Stimulated activated CD8-positive, alpha-beta memory T cell treated with anti-CD3 and anti-CD28 coated beads, Interleukin-7, amount 100 ng/mL, for 1 hour (primary cell): ENCODE data around the gene PIANP.
A peak's percentile ranks its signal among the peaks of the same experiment; 100 is the strongest.
"Not testable (repeated sequence)": the region's sequence is repeated elsewhere in the genome, so short reads cannot be mapped to it uniquely, and the experiment has no call there.

Experiments
- DNase-seq, 2 donors: peaks; one replicate each; pipeline ENCODE4 v3.0.0-alpha.2; 2020; ENCODE audit warnings: low read depth in 2 of 2

The PIANP gene, protein sequence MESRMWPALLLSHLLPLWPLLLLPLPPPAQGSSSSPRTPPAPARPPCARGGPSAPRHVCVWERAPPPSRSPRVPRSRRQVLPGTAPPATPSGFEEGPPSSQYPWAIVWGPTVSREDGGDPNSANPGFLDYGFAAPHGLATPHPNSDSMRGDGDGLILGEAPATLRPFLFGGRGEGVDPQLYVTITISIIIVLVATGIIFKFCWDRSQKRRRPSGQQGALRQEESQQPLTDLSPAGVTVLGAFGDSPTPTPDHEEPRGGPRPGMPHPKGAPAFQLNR

DNA sequence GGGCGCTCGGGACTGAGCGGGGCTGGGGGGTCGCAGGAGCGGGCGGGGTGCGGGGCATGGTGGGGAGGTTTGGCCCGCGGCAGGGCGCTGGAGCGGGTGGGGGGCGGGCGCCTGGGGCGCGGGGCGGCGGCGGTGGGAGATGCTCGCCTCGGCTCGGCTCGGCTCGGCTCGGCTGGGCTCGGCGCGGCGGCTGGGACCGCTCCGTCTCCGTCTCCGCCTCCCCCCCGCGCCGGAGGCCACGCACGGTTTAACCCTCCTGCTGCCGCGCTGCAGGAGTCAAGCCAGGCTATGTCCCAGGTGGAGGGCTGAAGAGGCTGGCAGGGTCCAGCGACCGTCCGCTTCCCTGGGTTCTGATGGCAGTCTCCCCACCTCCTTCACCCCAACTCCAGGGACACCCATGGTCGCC, at the start of gene PIANP:
TSS of gene PIANP (minus strand) at position 170 of the 406 bp plus-strand sequence. CDS start 2,754 bp downstream, outside the sequence.
- no peak for DNase-seq

DNA sequence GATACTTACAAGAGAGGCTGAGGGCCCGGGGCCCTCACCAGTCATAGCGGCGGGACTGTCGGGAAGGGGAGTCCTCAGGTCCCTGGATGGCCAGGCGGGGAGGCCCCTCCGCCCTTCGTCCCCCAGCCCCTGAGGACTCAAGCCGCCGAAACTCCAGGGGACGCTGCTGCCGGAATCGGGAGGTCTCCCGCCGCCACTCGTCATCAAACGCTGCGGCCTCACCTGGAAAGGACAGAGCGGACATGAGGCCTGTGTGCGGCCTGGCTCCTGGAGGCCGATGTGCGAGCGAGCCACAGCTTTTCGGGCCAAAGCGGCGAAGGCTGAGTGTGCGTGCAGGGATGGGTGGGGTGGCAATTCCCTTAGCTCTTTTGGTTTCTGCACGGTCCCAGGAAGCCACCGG, 48.1 kb upstream of the PIANP start:
- DNase-seq: no peak

DNA sequence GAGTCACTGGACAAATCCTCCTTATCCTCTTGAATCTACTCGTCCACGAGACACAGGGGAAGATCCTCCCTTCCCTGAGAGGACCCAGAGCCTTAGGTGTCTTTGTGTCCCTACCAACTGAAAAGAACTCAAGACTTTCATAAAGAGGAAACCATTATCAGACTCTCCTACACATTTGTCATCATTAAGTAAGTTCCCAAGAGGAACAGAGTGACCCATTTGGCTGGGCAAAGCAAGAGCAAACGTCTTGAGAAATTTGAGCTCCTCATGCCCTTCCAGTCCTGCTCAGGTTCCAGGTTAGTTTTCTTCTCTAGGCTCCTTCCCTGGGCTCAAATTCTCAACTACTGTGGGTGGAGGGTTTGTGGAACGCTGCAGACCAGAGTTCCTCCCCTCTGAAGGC, 46.6 kb upstream of the PIANP start:
- DNase-seq: no peak

DNA sequence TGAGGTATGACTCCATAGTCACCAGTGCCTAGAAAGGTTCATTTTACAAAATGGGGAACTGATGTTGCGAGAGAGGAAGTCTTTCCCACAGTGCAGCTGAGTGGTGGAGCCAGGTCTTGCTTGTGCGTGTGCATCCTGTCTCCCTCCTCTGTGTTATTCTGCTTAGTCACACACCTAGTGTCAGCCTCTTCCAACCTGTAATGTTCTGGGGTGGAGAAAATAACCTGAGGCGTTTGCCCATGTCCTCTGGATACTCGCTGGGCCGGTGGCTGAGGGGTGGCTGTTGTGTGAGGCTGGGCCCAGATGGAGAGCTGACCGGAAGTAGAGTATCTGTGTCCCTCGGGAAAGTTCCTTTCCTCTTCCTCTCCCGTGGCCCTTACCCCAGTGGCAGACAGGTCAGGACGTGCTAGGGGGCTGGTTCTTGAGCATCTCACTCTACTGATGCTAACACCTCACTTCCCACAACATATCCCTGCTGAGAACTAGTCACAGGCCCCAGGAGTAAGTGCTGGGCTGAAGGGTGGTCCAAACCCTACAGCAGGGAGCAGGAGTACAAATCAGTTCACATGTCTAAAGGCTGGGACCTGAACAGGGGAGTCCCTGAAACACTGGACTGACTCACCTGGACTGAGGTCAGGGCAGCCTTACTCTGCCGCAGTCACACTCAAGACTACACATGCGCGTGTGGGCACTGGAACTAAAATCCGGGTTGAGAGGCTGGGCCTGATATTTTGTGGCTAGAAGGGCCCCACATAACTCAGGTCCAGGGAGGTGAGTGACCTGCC, 45.3 kb upstream of the PIANP start:
- DNase-seq: no peak

DNA sequence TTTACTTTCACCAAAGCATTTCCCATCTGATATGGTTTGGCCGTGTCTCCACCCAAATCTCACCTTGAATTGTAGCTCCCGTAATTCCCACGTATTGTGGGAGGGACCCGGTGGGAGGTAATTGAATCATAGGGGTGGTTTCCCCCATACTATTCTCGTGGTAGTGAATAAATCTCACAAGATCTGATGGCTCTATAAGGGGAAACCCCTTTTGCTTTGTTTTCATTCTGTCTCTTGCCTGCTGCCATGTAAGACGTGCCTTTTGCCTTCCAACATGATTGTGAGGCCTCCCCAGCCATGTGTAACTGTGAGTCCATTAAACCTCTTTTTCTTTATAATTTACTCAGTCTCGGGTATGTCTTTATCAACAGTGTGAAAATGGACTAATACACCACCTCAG, 42.7 kb upstream of the PIANP start:
- not testable (repeated sequence) for DNase-seq

DNA sequence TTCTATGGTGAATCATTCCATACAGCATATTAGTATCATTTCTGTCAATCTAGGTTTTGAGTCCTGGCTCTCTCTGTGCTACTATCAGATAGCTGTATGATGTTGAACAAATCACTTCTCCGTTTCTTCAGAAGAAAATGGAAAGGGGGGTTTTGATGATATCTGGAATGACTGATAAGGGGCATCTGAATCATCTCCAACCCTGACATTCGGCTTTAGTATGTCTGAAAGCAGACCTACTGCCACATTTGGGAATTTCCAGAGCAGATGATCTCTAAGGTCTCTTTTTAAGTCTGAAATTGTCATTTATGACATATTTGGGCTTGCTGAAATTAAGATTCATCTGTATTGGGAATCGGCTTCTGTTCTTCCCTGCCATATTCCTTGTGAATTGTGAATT, 42.2 kb upstream of the PIANP start:
- DNase-seq: no peak

DNA sequence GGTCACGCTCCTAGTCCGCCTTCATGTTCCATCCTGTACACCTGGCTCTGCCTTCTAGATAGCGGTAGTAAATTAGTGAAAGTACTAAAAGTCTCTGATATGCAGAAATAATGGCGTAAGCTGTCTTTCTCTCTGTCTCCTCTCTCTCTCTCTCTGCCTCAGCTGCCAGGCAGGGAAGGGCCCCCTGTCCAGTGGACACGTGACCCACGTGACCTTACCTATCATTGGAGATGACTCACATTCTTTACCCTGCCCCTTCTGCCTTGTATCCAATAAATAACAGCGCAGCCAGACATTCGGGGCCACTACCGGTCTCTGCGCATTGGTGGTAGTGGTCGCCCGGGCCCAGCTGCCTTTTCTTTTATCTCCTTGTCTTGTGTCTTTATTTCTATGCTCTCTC, 41.5 kb upstream of the PIANP start:
- not testable (repeated sequence) for DNase-seq

DNA sequence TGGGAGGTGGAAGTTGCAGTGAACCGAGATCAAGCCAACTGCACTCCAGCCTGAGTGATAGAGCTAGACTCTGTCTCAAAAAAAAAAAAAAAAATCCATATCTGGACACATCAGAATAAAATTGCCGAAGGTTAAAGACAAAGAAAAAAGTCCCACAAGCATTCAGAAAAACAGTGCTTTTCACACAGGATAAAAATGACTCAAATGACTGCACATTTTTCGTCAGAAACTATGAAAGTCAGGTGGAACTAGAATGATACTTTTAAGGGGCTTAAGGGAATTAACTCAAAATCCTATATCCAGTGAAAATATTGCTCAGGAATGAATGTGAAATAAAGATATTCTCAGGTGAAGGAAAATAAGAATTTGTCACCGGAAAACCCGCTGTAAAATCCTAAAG, 36.1 kb upstream of the PIANP start:
- DNase-seq: no peak

DNA sequence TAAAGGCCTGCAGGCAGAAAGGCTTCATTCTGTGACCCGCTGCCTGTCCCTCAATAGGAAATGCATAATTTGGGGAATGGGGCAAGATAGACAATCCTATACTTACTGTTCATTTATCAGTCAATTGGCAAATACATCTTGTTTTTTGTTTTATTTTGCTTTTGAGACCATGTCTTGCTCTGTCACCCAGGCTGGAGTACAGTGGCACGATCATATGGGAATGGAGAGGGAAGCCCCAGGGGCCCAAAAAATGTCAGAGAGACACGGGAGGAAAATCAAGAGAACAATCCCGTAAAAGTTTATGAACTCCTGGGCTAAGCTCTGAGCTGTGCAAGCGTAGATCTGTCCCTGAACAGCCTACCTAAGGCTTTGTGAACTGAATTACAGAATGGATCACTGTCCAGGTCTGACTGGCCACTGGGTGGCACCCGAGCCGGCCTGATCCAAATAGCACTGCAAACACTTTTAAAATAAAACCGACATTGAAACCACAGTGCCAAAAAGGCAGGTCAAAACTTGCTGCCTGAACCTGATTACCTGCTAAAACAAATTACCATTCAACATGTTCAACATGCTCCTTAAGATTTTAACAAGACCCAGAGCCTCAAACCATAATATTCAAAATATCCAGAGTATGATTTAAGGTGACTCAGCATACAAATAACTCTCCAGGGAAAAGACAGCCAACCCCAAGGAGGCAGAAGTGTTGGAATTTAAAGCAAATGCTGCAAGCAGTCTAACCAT, 35.0 kb upstream of the PIANP start:
- DNase-seq: no peak

DNA sequence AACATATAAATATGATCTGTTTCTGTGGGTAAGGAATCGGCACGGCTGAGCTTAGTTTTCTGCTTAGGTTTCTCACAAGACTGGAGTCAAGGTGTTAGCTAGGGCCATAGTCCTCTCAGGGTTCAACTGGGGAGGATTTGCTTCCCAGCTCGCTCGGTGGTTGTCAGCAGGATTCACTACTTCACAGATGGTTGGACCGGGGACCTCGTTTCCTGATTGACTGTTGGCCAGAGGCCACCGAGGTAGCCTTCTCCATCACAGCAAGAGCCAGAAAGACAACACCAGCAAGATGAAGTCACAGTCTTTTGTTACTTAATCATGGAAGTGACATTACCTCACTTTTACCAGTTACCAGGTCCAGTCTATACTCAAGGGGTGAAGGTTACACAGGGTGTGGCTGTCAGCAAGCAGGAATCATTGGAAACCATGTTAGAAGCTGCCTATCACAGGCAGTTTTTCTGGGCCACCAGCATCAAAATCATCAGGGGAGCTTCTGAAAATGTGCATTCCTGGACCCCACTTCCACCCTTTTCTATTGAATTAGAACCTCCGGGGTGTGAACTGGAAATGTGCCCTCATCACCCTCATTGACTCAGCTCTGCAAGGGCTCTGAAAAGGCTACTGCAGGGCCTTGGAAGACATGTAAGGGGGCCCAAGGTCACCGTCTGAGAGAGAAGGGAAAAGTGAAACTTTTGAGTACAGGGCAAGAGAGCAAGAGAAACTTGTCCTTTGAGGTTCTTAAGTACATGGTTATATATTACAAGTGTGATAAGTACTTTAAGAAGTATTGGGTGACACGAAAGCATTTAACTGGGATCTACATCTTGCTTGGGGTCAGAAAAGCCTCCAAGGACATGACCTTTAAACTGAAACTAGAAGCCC, 34.1 kb upstream of the PIANP start:
- no peak for DNase-seq

DNA sequence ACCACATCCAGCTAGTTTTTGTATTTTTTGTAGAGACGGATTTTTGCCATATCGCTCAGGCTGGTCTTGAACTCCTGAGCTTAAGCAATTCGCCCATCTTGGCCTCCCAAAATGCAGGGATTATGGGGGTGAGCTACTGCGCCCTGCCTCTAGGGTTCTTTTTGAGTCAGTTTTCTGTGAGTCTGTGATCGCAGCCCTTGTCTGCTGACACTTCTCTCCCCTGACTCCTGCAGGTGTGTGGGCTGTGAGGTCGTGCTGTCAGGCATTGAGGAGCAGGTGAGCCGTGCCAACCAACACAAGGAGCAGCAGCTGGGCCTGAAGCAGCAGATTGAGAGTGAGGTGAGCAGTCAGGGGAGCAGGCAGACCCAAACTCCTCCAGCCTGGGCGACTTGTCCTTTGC, 29.6 kb upstream of the PIANP start:
- no peak for DNase-seq

DNA sequence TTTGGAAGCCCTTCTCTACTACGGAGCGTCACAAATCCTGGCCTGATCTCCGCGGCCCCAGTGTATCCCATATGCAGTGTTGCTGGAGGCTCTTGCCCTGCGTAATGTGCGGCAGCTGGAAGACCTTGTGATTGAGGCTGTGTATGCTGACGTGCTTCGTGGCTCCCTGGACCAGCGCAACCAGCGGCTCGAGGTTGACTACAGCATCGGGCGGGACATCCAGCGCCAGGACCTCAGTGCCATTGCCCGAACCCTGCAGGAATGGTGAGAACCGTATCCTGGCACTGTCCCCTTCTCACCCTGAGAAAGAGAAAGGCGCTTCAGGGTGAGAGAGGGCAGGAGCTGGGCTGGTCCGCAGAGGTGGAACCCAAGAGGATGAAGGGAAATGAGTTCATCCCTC, 28.6 kb upstream of the PIANP start:
- no peak for DNase-seq

DNA sequence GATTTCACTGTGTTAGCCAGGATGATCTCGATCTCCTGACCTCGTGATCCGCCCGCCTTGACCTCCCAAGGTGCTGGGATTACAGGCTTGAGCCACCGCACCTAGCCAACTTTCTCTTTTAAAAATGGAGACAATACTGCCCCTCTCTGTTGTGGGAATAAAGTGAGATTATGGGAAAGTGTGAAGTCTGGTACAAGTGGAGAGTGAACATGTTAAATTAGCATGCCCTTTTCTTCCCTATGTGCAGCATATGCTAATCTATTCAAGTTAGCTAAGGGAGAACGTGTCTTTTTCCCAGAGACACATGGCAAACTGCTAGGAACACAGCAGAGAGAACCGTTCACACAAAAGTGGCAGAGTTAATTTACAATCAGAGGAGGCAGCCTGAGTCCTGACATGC, 24.7 kb upstream of the PIANP start:
- no peak for DNase-seq

DNA sequence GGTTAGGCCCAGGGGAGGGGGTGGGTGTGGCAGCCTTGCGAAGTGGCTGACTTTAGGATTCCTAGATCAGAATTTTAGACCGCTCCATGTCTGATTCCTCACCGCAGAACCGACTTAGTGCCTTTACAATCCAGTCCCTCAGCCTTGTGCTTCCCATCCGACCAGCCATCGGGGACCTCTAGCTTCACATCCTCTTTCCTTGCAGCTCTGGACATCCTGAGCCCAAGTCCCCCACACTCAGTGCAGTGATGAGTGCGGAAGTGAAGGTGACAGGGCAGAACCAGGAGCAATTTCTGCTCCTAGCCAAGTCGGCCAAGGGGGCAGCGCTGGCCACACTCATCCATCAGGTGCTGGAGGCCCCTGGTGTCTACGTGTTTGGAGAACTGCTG, 23.8 kb upstream of the PIANP start:
- no peak for DNase-seq

DNA sequence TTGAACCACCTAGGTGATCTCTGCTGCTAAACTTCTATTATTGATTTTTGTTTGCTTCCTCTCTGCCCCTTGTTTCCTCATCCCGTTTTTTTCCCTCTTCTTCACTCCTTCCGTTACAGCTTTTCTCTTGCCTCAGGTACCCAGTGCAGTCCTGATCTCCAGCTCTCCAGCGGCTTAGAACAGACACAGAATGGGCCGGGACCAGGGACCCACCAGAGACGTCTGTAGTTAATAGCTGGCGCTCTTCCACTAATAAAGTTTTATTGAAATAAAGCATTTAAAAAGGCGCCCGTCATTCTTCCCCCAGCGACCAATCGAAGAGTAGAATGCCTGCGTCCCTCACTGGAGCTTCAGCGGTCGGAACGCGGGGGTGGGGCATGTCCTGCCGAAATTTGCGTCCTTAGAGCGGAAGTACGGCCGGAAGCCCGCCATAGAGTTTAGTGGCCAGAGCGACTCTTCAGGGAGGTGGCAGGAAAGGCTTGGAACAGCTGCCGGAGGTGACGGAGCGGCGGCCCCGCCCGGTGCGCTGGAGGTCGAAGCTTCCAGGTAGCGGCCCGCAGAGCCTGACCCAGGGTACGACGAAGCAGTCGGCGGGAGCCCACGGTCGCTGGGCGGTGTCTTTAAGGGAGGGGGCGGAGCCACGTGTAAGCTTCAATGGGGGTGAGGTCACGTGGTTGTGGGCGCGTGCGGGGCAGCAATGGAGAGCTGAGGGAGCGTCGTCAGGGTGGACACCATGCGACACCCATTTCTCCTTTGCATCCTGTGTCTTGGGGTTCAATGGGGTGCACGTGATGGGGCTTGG, 23.2 kb upstream of the PIANP start, which contains the start of gene COPS7A:
TSS of gene COPS7A (plus strand) at position 440 of the 802 bp plus-strand sequence. CDS start 611 bp downstream, outside the sequence.
- DNase-seq: peak; percentile 87 to 88

DNA sequence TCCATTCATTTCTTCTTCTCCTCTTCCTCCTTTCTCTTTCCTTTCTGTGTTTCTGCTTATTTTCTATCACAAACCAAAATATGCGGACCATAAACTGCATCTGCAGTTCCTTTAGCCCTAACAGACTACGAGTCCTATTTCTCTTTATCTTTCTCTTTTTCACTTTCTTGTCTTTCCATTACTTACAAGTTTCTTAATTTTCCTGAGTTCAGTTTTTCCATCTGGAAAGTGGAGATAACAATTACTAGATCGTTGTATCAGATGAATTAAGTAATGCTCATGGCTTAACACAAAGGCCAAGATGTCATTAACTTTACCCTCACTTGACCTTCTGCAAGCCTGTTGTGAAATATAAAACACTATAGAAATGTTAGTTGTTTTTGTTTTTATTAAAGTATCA, 22.2 kb upstream of the PIANP start:
- DNase-seq: no peak

DNA sequence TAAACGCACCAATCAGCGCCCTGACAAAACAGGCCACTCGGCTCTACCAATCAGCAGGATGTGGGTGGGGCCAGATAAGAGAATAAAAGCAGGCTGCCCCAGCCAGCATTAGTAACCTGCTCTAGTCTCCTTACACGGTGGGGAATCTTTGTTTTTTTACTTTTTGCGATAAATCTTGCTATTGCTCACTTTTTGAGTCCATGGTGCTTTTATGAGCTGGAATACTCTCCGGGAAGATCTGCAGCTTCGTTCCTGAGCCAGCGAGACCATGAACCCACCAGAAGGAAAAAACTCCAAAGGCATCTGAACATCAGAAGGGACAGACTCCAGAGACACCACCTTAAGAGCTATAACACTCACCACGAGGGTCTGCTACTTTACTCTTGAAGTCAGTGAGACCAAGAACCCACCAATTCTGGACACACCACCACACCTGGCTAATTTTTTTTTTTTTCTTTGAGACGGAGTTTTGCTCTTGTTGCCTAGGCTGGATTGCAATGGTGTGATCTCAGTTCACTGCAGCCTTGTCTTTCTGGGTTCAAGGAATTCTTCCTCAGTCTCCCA, 16.3 kb upstream of the PIANP start:
- no peak for DNase-seq

DNA sequence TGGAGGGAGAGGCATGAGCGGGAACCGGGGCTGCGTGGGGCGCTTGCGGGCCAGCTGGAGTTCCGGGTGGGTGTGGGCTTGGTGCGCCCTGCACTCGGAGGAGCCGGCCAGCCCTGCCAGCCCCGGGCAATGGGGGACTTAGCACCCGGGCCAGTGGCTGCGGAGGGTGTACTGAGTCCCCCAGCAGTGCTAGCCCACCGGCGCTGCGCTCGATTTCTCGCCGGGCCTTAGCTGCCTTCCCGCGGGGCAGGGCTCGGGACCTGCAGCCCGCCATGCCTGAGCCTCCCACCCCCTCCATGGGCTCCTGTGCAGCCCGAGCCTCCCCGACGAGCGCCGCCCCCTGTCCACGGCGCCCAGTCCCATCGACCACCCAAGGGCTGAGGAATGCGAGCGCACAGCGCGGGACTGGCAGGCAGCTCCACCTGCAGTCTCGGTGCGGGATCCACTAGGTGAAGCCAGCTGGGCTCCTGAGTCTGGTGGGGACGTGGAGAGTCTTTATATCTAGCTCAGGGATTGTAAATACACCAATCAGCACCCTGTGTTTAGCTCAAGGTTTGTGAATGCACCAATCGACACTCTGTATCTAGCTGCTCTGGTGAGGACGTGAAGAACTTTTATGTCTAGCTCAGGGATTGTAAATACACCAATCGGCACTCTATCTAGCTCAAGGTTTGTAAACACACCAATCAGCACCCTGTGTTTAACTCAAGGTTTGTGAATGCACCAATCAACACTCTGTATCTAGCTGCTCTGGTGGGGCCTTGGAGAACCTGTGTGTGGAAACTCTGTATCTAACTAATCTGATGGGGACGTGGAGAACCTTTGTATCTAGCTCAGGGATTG, 15.6 kb upstream of the PIANP start:
- not testable (repeated sequence) for DNase-seq

DNA sequence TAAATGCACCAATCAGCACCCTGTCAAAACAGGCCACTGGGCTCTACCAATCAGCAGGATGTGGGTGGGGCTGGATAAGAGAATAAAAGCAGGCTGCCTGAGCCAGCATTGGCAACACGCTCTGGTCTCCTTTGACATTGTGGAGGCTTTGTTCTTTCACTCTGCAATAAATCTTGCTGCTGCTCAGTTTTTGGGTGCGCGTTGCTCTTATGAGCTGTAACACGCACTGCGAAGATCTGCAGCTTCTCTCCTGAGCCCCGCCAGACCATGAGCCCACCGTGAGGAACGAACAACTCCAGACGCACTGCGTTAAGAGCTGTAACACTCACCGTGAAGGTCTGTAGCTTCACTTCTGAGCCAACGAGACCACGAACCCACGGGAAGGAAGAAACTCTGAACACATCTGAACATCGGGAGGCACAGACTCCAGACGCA, 8.4 kb upstream of the PIANP start:
- no peak for DNase-seq
